HG02981 (cell line): ENCODE results near the gene AGPS.
"Not testable (repeated sequence)": the region's sequence is repeated elsewhere in the genome, so short reads cannot be mapped to it uniquely, and the experiment has no call there.

Experiments used
- ATAC-seq: cut with Tn5 transposase; IDR thresholded peaks from one replicate; pipeline ENCODE4 v1.9.1; 2021; ENCODE audit warnings: mild to moderate bottlenecking, moderate library complexity; ENCODE audit not compliant: unreplicated experiment

AGPS gene

GRCh38 chr2:177466337-177467195 lies 74.0 kb downstream of the AGPS start:
- ATAC-seq = no peak

- ATAC-seq = no peak
Observed at GRCh38 chr2:177467646-177468045, 75.1 kb downstream of the AGPS start.

- ATAC-seq = no peak
Observed at GRCh38 chr2:177471990-177472389, 79.4 kb downstream of the AGPS start.

DNA sequence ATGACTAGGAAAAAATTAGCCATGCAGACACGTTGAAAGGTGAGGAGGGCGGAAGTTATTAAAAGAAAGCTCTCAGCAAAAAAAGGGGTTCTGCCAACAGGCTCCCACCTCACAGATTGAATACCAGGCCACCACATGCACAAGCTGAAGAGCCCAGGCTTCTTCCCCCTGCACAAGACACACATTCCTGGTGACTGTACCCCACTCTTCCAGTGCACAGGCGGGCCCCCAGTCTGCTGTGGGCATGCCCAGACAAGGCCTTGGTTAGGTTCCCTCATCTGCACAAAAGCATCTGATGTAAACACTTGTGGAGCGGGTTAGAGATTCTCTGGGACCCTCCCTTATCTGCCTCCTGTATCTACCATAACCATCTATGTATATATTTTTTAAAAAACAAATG lies 81.7 kb downstream of the AGPS start:
- no peak for ATAC-seq

DNA sequence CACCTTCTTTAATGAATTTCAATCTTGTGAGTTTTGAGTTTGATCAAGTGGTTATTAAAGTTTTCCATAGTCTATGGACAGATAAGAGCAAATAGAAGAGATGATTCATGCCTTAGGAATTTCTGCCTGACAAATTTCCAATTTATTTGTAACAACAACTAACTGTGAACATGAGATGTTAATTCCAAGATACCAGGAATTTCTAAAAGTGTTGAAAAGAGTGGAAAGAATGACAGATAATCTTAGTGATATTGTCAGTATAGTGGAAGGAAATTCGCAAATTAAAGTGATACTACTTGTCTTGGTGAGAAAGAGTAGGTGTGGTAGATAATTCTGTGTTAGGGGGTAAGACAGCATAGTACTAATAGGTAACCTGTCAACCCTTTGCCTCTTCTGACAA lies 82.4 kb downstream of the AGPS start:
- no peak for ATAC-seq

DNA sequence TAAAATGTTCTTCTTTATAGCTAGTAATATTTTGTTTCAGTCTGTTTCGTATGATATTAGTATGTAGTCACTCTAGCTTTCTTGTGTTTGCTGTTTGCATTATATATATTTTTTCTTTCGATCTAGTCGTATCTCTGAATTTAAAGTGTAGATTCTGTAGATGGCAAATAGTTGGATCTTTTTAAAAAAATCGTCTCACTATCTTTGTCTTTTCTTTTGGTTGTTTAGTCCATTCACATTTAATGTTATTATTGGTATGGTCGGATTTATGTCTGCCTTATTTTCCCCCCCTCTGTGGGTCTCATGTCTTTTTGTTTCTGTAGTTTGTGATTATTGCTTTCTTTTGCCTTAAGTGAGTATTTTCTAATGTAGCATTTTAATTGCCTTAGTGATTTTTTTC lies 84.3 kb downstream of the AGPS start:
- ATAC-seq = no peak

- ATAC-seq = no peak
Observed at GRCh38 chr2:177478029-177478428, 85.5 kb downstream of the AGPS start.

- no peak for ATAC-seq
Observed at GRCh38 chr2:177478907-177479306, 86.3 kb downstream of the AGPS start.

DNA sequence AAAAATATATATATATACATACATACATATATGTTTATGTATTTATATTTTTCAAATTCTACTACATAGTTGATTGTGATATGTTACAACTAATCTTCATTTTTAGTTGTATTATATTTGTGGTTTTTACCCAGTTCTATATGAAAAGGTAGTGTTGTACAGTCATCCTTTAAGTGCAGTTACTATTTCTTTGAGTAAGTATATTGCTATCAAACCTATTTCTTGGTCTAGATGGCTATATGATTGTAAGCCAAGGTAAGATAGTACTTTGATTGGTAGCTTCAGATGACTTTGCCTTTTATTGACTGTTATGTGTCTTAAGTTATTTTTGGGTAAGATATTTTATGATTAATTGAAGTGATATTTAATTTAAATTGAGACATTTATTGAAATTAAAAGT lies 89.6 kb downstream of the AGPS start:
- ATAC-seq = no peak

DNA sequence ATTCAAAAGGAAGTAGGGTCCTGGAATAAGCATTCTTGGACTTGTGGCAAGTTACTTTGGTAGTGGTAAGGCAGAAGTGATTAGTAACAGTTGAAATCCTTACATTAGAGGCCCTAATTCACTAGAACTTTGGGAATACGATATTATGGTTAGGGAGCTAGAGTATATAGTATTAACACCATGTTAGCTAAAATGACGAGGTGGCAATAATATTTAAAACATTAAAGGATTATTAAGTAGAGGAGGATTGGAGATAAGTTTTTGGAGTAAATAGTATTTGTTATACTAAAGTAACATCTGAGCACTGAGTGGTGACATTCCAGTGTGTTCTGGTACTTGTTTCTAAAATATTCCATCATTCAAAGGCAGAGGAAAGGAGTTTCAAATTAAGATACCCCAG lies 91.0 kb downstream of the AGPS start:
- no peak for ATAC-seq

- no peak for ATAC-seq
Observed at GRCh38 chr2:177484180-177484795, 91.7 kb downstream of the AGPS start.

DNA sequence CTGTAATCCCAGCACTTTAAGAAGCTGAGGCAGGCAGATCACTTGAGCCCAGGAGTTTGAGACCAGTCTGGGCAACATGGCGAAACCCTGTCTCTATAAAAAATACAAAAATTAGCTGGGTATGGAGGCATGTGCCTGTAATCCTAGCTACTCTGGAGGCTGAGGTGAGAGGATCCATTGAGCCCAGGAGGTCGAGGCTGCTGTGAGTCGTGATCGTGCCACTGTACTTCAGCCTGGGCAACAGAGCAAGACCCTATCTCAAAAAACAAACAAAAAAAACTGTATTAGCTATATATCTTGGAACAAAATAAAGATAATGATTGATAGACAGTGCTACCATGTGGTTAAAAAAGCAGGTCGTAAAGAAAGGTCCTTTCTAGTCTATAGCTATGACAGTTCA lies 93.1 kb downstream of the AGPS start:
- ATAC-seq = not testable (repeated sequence)

- ATAC-seq = no peak
Observed at GRCh38 chr2:177489719-177490301, 97.2 kb downstream of the AGPS start.

DNA sequence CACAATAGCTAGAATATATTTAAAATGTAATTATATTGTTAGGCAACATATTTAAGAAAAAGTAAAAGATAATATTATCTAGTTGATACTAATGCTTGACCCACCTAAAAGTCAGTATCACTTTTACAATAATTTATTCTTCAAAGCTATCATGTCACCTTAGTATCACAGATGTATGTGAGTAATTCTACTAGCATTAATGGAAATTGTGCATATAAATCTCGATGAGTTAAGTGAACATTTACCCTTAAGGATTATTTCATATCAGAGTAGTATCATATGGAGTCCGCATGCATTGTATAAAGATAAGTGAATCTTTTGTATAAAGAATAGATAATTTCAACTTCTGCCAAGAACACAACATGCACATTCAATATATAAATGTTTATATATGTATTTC lies 103.4 kb downstream of the AGPS start:
- no peak for ATAC-seq

DNA sequence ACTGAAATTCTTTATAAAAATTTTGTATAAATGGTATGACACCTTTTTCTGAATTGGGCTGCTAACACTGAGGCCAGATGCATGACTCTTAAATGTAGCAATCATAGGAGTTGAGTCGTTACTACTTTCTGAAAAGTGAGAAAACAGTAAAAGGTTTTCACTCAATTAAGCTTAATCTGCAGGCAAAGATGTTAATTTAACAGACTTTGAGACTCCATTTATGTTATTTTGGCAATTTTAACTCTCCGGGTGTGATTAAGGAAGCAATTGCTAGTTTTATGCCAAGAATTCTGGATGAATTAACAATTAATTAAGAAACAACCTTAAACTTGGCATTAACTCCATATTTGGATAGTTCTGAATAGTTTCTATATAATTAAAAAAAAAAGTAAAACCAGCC lies 104.3 kb downstream of the AGPS start:
- ATAC-seq = no peak

DNA sequence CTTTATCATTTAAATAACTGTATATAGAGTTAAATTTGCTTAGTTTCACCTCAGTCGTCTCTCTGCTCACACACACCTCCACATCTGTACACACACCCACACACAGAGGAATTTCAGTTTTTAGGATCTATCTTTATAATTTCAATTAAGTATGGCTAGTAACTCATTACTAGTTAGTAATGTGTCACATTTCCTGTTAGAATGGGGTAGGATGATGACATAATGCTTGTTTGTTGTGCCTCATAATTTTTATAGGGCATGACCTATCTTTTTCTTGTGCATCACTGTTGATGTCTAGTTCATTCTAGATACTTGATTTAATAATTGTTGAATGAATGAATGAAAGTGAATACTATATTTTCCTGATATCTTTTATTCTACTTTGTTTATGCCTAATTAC lies 108.6 kb downstream of the AGPS start:
- ATAC-seq = peak; percentile 61

- no peak for ATAC-seq
Observed at GRCh38 chr2:177506505-177506904, 113.9 kb downstream of the AGPS start.

DNA sequence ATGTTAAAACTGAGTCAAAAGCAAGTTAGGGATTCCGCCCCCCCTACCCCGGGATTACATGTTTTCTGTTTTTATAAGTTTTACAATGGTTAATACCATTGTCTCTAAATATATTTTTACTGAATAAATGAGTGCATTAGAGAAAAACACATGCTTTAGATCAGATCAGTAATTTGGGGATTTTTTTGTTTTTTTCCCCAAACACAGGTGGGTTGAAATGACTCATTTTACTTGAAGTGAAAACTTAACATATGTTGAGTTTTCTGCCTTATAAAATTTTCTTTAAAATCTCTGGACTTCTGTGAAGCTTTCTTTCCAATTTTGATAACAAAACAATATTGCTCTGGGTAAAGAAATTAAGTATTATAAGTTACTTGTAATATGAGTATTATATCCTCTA lies 114.4 kb downstream of the AGPS start:
- ATAC-seq = no peak

DNA sequence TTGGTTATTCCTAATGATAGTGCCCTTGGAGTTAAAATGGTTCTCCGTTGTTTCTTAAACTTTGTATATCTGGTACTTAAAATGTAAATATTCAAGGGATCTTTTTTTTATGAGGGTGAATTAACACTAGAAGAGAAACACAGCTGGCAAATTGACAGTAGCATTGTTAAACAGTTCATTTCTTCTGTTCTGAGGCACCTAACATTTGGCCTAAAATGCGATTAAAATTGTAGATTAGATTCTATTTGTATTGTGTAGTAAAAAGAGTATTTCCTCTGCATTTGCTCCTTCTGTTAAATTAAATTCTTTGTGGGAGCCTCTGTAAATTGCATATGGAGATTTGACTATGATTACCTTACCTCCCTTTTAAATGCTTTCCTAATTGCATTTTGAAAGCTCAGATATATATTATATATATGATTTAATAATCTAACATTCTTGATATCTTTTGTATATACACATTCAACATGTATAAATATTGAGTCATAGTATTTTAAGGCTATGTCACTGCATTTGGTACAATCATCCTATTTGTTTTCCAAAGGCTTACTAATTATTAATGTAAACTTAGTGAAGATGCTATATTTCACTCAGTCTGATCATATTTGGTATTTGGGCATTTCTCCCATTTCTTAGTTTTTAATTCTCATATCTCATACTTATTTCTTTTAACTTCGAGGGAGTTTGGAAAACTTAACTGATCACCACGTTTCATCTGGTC lies 124.4 kb downstream of the AGPS start:
- no peak for ATAC-seq

- no peak for ATAC-seq
Observed at GRCh38 chr2:177518754-177519153, 126.2 kb downstream of the AGPS start.

- no peak for ATAC-seq
Observed at GRCh38 chr2:177519534-177520115, 127.1 kb downstream of the AGPS start.
